ENCODE results near the gene FPGT. TPM values are rescaled to one million over a fixed set of nuclear protein-coding genes. Genes with fewer than 3 reads are reported as not detected.

Gene FPGT
- total and polyA plus RNA-seq, 2 of the 13 experiments (the other 11 are each of a cell fraction or from before 2014, with no cell fraction given), result 4.3 to 9.8 TPM

DNA sequence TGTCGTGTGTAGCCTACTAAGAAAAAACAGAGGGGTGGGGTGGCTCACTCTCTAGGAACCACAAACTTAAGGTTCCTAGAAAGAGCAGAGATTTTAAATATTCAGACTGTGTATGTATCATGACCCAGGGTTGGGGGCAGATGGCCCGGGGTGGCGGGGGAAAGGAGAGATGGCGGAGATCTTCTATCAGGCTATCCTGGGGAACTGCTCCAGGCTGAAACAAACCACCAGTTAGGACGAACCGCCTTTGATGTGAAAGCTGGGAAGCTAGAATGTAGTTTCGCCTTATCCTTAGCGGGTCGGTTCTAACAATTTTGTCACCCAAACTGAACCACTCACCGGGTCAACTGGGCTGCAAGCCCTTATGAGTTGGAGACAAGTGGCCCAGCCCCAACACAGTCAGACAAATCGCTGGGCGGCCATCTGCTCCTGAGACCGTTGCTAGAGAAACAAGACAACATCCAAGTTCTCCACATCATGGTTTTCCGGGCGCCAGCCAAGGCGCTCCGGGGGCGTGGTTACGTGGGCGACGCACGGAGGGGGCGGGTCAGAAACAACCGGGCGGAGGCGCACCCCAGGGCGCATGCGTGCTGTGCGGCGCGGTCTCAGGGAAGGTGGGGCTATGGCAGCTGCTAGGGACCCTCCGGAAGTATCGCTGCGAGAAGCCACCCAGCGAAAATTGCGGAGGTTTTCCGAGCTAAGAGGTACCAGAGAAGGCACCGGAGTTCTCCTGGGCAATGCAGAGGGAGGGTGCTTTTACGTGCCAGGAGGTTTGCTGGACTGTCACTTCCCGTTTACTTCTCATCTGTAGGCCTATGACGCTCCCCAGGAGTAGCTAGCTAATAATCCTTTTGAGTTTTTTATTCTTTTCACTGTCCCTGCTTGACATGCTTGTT lies at the start of gene FPGT, which contains the start of gene LRRIQ3 (continued):
- no peak for TF ChIP-seq FIP1L1 (IDR thresholded peaks at IDR 0.05; ENCODE audit: borderline replicate concordance, insufficient read depth, low read depth, low read length)
- TF ChIP-seq KLF12 (CRISPR knock-in tag; IDR thresholded peaks at IDR 0.05; ENCODE audit: borderline replicate concordance), result peak; percentile 66; the same call in 1 of the 2 replicates
- TF ChIP-seq MED1 (CRISPR knock-in tag; IDR thresholded peaks at IDR 0.05), result no peak
- no peak for TF ChIP-seq ZNF367 (CRISPR knock-in tag; IDR thresholded peaks at IDR 0.05; ENCODE audit: borderline replicate concordance)
- no peak for TF ChIP-seq ZNF879 (CRISPR knock-in tag; IDR thresholded peaks at IDR 0.05)
- TF ChIP-seq, protein P1, sequence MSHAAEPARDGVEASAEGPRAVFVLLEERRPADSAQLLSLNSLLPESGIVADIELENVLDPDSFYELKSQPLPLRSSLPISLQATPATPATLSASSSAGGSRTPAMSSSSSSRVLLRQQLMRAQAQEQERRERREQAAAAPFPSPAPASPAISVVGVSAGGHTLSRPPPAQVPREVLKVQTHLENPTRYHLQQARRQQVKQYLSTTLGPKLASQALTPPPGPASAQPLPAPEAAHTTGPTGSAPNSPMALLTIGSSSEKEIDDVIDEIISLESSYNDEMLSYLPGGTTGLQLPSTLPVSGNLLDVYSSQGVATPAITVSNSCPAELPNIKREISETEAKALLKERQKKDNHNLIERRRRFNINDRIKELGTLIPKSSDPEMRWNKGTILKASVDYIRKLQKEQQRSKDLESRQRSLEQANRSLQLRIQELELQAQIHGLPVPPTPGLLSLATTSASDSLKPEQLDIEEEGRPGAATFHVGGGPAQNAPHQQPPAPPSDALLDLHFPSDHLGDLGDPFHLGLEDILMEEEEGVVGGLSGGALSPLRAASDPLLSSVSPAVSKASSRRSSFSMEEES (CRISPR knock-in tag; IDR thresholded peaks at IDR 0.05), result no peak; the same call in 1 of the 2 replicates
- no peak for TF ChIP-seq U2AF1 (optimal IDR thresholded peaks at IDR 0.05; ENCODE audit: low read depth, low read length)
- TF ChIP-seq TCF7L2 (IDR thresholded peaks at IDR 0.05; ENCODE audit: low read depth, low read length), result no peak
- no peak for TF ChIP-seq HIVEP1 (CRISPR knock-in tag; IDR thresholded peaks at IDR 0.05)
- 0 out of 2 replicates have a peak, but pooled peaks have one; percentile 78 for TF ChIP-seq ZNF670 (CRISPR knock-in tag; IDR thresholded peaks at IDR 0.05; ENCODE audit: borderline replicate concordance)
- TF ChIP-seq SIN3B (IDR thresholded peaks at IDR 0.05; ENCODE audit: low read length), result no peak
- no peak for TF ChIP-seq ZFP36L2 (CRISPR knock-in tag; IDR thresholded peaks at IDR 0.05)
- TF ChIP-seq, protein P2, sequence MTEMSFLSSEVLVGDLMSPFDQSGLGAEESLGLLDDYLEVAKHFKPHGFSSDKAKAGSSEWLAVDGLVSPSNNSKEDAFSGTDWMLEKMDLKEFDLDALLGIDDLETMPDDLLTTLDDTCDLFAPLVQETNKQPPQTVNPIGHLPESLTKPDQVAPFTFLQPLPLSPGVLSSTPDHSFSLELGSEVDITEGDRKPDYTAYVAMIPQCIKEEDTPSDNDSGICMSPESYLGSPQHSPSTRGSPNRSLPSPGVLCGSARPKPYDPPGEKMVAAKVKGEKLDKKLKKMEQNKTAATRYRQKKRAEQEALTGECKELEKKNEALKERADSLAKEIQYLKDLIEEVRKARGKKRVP (CRISPR knock-in tag; IDR thresholded peaks at IDR 0.05), result no peak
- no peak for TF ChIP-seq ZBTB7A (CRISPR knock-in tag; IDR thresholded peaks at IDR 0.05)
- no peak for TF ChIP-seq SETDB1 (CRISPR knock-in tag; IDR thresholded peaks at IDR 0.05; ENCODE audit: borderline replicate concordance)
- no peak; the same call in 1 of the 2 replicates for TF ChIP-seq ZNF768 (CRISPR knock-in tag; IDR thresholded peaks at IDR 0.05)
- no peak for TF ChIP-seq ZNF34 (CRISPR knock-in tag; IDR thresholded peaks at IDR 0.05; ENCODE audit: borderline replicate concordance)
- TF ChIP-seq, protein P3, sequence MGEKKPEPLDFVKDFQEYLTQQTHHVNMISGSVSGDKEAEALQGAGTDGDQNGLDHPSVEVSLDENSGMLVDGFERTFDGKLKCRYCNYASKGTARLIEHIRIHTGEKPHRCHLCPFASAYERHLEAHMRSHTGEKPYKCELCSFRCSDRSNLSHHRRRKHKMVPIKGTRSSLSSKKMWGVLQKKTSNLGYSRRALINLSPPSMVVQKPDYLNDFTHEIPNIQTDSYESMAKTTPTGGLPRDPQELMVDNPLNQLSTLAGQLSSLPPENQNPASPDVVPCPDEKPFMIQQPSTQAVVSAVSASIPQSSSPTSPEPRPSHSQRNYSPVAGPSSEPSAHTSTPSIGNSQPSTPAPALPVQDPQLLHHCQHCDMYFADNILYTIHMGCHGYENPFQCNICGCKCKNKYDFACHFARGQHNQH (CRISPR knock-in tag; IDR thresholded peaks at IDR 0.05), result peak; percentile 65; the same call in 1 of the 2 replicates
- TF ChIP-seq, protein P4, sequence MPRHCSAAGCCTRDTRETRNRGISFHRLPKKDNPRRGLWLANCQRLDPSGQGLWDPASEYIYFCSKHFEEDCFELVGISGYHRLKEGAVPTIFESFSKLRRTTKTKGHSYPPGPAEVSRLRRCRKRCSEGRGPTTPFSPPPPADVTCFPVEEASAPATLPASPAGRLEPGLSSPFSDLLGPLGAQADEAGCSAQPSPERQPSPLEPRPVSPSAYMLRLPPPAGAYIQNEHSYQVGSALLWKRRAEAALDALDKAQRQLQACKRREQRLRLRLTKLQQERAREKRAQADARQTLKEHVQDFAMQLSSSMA (CRISPR knock-in tag; IDR thresholded peaks at IDR 0.05), result 0 out of 2 replicates have a peak, but pooled peaks have one; percentile 32
- TF ChIP-seq IRX3 (CRISPR knock-in tag; IDR thresholded peaks at IDR 0.05; ENCODE audit: borderline replicate concordance, low read depth), result no peak
- no peak for TF ChIP-seq GATA4 (IDR thresholded peaks at IDR 0.05; ENCODE audit: borderline replicate concordance, low read depth)
- TF ChIP-seq BCL6 (CRISPR knock-in tag; IDR thresholded peaks at IDR 0.05), result peak; percentile 84
- no peak for TF ChIP-seq PHF5A (CRISPR knock-in tag; IDR thresholded peaks at IDR 0.05; ENCODE audit: low read depth, unreplicated experiment)
- no peak for TF ChIP-seq ZSCAN29 (CRISPR knock-in tag; conservative IDR thresholded peaks at IDR 0.05)
